HuH-7 (cell line): ENCODE results near the gene FTH1.
A peak's percentile ranks its signal among the peaks of the same experiment; 100 is the strongest.
"Not testable (repeated sequence)": the region's sequence is repeated elsewhere in the genome, so short reads cannot be mapped to it uniquely, and the experiment has no call there.

Source experiments
- DNase-seq: peaks from one replicate; pipeline ENCODE4 v3.0.0; 2011; ENCODE audit warnings: low spot score

Gene FTH1

DNA sequence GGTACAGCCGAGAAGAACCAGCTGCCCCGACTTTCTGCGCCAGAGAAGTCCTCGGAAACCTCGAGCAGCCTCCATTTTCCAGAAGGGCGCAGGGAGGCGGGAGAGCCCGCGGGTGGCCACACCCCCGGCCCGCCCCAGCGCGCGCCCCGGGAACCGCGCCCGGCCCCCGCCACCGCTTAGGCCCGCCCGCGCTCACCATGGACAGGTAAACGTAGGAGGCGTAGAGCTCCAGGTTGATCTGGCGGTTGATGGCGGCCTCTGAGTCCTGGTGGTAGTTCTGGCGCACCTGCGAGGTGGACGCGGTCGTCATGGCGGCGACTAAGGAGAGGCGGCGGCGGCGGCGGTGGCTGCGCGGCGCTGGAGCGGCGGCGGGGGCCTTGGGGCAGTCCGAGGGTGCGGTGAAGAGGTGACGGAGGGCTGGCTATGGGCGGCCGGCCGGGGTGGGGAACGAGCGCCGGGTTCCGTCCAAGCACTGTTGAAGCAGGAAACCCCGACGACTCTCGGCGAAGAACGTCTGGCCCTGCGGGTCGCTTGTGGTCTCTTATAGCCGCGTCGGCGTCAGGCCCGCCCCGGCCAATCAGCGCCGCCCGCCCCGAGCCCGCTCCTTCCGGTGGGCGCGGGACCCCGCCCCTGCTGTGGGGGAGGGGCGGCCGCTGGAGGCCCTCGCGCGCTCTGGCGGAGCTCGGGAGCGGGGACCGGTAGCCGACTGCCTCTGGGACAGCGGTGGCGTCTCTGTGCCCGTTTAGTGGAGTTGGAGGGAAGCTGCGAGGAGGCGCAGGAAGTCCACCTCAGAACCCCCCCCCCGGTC lies at the start of gene FTH1:
Gene FTH1 (minus strand): TSS at position 519 of the 808 bp plus-strand sequence. CDS start 209 bp downstream, at position 310.
- DNase-seq, result peak; percentile 97

DNA sequence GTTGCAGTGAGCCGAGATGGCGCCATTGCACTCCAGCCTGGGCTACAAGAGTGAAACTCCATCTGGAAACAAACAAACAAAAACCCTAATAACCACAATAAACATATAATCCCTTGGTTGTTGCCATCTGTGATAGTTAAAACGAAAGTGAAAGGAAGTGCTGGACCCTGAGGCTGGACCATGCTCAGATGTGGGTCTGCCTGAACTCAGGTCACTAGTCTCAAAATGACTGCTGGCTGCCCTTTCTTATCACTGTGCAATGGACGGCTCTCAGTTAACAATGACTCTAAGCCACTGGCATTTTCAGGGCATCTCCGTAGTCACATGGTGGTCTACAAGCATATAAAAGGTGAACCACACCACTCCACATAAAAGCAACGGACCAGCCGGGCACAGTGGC lies 48.2 kb upstream of the FTH1 start:
- no peak for DNase-seq

DNA sequence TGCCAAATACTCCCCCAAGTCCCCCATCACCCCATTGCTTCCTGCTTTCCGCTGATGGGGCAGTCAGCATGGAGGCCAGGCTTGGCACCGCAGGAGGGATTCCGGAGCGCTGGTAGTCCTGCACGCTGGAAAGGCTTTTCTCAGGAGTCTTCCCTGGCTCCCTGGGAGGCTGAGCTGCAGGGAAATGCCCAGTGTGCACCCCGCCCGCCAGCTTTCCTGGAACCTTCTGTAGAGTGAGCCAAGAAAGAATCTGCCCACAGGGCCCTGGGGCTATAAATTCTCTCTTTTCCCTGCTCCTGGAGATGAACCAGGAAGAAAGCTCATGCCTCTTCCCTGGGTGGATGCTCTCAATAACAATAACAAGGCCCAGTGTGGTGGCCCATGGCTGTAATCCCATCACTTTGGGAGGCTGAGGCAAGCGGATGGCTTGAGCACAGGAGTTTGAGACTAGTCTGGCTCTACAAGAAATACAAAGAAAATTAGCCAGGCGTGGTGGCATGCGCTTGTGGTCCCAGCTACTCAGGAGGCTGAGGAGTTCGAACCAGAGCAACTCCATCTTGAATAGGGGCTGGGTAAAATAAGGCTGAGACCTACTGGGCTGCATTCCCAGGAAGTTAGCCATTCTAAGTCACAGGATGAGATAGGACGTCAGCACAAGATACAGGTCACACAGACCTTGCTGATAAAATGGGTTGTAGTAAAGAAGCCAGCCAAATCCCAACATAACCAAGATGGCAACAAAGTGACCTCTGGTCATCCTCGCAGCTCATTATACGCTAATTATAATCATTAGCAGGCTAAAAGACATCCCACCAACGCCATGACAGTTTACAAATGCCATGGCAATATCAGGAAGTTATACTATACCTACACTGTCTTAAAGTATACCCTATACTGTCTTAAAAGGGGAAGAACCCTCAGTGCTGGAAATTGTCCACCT lies 46.4 kb upstream of the FTH1 start:
- DNase-seq, result no peak

DNA sequence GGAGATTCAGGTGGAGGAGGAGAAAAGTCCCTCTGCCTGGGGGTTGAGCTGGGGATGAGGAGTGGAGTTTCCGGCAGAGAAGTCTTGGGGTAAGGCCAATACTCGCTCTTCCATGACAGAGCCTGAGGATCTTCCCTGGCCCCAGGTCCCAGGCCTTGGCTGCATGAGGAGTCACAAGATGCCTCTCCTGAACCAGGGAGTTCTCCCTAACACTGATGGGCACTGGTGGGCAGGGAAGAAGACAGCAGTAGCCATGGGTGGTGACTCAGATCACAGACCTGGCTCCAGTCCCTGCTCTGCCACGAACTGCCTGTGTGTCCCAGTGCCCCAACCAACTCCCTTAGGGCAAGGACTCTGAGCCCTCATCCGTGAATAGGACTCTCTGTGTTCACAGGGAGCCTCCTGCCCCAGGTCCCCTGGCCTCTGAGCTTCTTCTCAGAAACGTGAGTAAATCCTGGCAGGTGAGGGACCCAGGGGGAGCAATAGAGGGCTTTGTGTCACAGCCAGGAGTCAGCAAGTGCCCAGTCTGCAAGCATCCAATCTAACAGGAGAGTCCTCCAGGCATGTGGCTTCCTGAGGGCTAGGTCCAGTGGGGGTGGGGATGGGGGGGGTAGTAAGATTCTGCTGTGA lies 45.5 kb upstream of the FTH1 start:
- DNase-seq, result no peak

DNA sequence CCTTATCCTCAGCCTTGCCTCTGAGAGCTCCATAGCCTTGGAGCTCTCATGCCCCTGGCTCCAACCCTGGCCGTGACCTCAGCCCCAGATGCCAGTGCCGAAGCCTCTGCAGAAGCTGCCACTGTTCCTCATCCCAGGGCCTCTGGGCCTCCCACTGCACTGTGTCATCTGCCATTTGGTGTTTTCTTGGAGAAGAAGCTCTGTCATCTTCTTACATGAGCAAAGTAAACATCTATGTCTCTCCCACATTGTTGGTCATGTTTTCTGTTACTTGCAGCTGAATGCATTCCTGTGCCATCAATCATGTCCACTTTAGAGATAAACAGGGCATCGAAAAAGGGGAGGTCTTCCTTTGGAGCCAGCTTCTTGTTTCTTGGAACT lies 45.0 kb upstream of the FTH1 start:
- no peak for DNase-seq

DNA sequence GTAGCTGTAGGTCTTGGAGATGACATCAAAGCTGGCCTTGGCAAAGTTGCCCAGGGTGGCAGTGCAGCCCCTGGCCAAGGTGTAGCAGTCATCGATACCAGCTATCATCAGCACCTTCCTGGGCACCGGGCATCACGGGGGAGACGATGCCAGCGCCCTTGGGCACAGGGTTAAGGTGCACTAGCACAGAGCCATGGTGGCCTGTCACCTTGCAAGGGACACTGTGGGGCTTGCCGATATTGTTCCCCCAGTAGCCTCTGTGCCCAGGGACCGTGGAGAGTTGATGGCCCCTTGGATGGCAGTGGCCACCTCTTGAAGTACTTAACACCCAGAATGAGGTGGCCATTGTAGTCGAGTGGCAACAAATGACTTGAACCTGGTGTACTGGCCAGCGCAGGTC lies 44.4 kb upstream of the FTH1 start:
- no peak for DNase-seq

DNA sequence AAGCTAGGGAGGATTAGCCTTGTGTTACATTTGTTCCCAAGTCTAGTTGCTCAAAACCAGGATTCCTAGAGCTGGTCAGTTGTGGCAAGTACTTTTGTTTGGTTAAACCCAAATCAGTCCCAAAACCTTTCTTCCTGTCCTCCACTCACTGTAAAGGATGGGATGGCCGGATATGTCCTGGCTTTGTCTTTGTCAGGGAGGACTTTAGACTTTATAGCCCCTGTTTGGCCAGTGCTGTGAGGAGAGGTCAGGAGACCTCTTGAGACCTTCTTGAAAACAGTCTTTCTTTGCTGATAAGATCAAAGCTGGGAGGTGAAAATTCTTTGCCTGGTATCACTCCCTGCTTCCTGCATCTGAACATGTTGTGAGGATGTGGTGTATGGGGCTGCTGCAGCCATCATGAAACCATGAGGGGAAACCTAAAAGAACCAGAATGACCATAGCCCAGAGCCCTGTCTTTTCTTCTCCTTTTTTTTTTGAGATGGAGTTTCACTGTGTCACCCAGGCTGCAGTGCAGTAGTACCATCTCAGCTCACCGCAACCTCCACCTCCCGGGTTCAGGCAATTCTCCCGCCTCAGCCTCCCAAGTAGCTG lies 43.6 kb upstream of the FTH1 start:
- DNase-seq, result no peak

DNA sequence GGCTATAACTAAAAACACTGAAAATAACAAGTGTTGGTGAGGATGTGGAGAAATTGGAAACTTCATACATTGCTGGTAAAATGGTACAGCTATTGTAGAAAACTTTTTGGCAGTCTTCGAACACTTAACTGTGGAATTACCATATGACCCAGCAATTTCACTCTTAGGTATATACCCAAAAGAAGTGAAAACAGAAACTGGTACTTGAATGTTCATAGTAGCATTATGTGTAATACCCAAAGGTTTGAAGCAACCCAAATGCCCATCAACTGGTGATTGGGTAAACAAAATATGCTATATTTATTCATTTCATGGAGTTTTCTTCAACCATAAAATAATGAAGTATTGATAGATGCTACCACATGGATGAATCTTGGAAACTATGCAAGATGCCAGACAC lies 40.8 kb upstream of the FTH1 start:
- no peak for DNase-seq

DNA sequence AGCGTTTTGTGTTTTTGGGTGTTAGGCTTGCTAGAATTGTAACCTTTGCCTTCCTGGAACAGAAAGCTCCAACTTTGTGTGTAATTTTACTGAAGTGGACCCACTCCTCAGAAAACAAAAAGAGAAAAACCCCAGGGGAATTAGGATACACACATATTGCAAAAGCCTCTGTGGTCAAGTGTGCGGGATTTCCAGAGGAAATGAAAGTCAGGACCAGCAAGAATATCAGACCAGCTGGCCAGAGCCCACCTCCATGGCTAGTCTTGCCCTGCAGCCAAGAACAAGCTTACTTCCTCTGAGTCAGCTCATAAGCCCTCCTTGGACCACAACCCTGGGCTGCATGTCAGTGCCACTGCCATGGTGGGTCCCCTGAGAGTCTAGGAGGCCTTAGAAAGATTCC lies 37.0 kb upstream of the FTH1 start:
- no peak for DNase-seq

DNA sequence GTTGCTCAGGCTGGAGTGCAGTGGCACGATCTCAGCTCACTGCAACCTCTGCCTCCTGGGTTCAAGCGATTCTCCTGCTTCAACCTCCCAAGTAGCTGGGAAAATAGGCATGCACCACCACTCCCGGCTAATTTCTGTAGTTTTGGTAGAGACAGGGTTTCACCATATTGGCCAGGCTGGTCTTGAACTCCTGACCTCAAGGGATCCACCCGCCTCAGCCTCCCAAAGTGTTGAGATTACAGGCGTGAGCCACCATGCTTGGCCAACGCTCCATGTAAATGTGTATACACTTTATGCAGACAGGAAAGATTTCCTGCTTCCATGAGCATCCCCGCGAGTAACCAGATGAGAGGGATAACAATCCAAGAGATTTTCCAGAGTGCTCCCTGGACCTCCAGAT lies 34.8 kb upstream of the FTH1 start:
- DNase-seq, result not testable (repeated sequence)

DNA sequence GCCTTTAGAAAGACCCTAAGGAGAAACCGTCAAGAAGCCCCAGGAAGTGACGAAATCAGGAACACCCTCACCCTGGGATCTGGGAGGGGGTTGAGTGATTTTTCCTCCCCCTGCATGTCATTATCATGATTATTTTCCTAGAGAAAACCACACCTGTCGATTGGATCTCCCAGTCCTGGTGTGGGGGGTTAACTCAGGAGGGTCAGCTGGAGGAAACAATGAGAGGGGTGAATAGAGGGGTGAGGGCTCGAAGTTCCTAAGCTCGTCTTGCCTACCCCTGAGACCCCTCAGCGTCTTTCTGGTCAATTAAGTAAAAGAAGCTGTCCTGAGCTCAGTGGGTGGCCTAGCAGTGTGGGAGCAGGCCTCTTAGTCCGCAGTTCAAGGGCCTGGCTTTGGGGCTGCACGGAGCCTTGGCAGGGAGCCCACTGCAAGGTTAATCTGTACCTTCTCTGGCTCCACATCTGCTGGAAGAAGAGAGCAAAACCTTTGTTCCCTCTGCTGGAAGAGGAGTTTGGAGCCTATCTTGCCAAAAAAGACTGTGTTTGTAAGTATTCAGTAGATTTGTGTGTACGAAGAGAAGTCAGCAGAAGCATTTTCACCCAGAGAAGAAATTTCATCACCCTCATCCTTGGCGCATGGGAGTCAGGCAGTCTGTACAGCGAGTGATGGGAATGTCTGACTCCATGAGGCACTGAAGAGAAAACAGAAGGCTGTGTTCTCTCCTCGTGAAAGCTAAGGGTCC lies 34.2 kb upstream of the FTH1 start:
- DNase-seq, result peak; percentile 60

DNA sequence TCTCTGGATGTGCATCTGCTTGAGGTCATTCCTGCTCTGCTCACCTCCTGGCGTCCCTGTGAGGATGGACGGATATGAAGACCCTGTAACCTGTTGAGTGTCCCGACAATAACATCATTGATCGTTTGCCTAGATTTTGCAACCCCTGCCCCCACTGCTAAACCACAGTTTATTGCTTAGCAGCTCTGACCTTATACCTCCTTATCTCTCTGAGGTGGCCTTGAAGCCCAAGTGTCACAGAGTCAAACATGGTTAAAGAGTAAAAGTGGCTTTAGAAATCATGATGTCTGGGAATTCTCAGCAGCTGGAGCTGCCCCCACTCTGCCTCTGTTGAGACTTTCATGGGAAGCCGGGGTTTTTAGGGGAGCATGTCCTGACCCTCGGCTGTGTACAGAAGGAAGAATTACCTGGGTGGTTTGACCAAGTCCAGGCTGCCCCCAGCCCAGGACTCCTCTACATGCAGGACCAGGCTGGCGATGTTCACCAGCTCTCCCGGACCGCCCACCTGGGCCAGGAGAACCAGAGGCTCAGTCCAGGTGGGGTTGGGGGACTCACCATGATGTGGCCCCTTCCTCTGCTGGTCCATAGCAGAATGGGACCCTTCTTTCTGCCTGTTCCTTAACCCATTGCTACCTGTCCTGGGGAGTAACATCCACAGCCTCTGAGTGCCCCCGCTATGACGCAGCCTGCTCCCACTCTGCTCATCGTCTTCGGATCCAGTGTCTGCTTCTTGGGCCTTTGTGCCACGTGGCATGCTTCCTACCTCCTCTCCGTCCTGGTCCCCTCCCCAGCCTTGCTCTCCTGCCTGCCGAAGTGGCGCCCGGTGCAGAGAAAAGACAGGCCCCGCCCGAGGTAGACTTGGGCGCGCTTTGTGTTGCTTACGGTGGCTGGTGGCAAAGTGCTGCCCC lies 33.4 kb upstream of the FTH1 start:
- DNase-seq, result peak; percentile 85

DNA sequence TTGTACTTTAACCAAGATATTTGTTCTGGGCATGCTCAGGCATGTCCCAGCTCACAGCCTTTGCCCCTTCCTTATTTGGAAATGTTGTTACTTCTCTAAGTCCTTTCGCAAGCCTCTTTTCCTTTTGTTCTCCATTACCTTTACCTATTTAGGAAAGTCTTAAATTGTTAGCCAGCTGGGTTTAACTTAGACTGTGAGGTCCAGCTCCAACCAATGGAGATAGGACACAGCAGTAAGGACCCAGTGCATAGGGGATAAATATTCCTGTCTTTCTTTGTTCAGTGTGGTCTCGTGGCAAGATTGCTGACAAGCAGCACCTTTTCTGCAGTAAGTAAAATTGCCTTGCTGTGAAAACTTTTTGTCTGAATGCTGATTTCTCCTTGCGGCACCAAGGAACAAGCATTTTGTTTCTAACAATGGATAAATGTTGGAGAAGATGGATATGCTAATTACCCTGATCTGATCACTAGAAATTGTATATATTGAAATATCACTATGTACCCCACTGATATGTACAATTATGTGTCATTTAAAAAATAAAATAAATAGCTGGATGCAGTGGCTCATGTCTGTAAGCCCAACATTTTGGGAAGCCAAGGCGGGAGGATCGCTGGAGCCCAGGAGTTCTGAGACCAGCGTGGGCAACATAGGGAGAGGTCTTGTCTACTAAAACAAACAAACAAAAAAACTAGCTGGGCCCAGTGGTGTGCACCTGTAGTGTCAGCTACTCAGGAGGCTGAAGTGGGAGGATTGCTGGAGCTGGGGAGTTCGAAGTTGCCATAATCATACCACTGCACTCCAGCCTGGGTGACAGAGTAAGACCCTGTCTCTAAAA lies 31.9 kb upstream of the FTH1 start:
- DNase-seq, result no peak

DNA sequence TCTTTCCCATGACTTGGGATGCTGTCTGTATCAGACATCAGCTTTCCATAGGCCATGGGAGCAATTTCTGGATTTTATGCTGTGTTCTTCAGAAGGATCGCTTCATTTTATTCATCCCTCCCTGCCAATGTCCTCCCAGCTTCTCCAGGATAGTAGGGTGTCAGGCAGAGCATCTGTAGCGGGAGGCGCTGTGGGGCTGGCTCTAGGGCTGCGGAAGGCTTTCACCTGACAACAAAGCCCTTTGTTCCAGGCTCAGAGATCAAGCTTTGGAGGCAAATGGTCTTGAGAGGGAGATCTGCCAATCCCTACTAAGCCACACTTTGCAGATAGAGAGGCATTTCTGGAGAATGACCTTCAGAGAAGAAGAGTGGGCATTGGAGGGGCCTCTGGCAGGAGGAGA lies 29.5 kb upstream of the FTH1 start:
- DNase-seq, result no peak

DNA sequence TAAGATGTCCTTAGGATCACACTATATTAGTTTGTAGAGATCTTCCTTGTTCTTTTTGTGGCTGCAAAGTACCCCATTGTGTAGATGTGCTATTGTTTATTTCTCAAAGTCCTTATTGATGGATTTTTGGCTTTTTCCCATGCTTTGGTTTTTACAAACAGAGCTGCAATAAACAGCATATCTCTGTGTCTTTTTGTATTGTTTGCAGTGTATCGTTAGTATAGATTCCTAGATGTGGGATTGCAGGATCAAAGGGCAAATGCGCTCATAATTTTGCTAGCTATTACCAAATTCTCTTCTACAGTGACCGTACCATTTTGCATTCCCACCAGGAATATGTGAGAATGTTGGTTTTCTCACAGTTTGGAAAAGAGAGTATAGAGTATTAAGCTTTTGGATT lies 27.5 kb upstream of the FTH1 start:
- DNase-seq, result no peak

DNA sequence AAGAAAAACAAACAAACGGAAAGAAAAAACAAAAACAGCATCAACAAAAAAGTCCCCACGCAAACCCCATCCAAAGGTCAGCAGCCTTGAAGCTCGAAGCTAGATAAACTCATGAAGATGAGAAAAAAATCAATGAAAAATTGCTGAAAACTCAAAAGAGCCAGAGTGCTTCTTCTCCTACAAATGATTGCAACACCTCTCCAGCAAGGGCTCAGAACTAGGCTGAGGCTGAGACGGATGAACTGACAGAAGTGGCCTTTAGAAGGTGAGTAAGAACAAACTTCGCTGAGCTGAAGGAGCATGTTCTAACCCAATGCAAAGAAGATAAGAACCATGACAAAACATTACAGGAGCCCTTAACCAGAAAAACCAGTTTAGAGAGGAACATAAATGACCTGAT lies 18.4 kb upstream of the FTH1 start:
- no peak for DNase-seq

DNA sequence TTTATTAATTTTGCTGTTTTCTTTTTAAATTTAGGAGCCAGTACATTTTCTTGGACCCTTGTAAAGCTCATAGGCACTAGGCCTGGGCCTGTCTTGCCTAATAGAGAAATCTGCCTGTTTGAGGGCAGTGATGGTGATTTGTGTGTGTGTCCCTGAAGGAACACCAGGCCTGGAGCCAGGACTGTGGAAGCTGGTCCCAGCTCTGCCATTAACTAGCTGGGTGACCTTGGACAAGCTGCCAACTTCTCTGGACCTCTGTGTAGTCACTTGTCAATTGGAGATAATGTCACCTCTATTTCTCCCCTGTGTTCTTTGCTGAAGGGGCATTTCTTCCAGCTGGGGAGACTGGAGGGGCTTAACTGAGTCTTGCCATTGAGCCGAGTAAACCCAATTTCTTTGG lies 16.0 kb upstream of the FTH1 start:
- DNase-seq, result no peak

DNA sequence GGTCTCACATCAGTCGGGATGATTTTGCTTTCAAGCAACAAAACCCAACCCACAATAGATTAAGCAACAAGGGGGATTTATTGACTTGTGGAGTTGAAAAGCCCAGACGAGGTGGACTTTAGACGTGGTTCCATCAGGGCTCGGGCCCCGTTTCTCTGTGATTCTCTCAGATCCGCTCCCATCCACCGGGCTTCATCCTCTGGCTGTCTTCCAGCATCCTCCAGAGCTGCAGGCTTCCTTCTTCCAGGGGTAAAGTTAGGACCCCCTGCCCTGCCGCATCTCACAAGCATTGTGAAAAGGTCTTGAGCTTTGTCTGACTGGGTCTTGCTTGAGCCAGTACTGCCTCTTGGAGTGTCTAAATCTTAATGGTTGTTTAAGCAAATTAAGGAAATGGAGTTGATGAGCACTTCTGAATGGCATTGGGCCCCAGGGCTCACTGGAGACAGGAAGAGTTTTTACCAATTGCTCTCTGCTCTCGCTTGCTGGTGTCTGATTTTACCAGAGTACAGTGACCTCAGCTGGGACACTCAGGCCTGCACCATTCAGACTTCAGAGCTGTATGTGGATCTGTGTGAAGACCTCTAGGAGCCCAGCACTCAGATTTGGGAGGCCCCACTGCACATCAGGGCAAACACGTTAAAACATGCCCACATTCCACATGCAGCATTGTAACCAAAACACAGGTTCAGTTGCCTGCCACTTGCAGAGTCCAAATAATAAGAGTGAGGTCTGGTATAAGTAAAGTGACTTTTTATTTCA lies 13.5 kb upstream of the FTH1 start:
- no peak for DNase-seq
